Lung (tissue), 12 donors: ENCODE results near the gene ZFTA. TPM values are rescaled to one million over a fixed set of nuclear protein-coding genes. Genes with fewer than 3 reads are reported as not detected.

Source experiments
- ATAC-seq: fragments of 200-7000 bp; cut with Tn5 transposase; one replicate; pipeline ENCODE4 v1.9.1; 2020; ENCODE audit warnings: moderate number of reproducible peaks; ENCODE audit not compliant: insufficient read depth, low FRiP score
- DNase-seq, 3 donors: peaks; one replicate each; pipeline ENCODE4 v3.0.0-alpha.2; 2013 to 2017
- H3K27ac ChIP-seq, 2 donors: one replicate each; pipeline ENCODE4 v1.5.1; 2013; ENCODE audit warnings: mild to moderate bottlenecking in 2 of 2, moderate library complexity in 2 of 2, control low read depth in 1 of 2, inconsistent platforms in 1 of 2, low read depth in 1 of 2, low read length in 1 of 2
- H3K27me3 ChIP-seq, 3 donors: one replicate each; pipeline ENCODE4 v1.5.1; 2013; ENCODE audit warnings: low read length in 2 of 3; ENCODE audit not compliant: control insufficient read depth in 3 of 3, insufficient read depth in 3 of 3
- H3K36me3 ChIP-seq, 4 donors: one replicate each; pipeline ENCODE4 v1.5.1; 2013; ENCODE audit warnings: low read length in 4 of 4, mild to moderate bottlenecking in 1 of 4, moderate library complexity in 1 of 4; ENCODE audit not compliant: control insufficient read depth in 4 of 4, insufficient read depth in 4 of 4
- H3K4me1 ChIP-seq, 5 donors: one replicate each; pipeline ENCODE4 v1.5.1; 2013; ENCODE audit warnings: low read length in 5 of 5, mild to moderate bottlenecking in 2 of 5, moderate library complexity in 1 of 5; ENCODE audit not compliant: control insufficient read depth in 5 of 5, insufficient read depth in 5 of 5
- H3K4me3 ChIP-seq: one replicate; pipeline ENCODE4 v1.5.1; 2013; ENCODE audit warnings: mild to moderate bottlenecking, control low read depth, moderate library complexity
- H3K9ac ChIP-seq, 2 donors: one replicate each; pipeline ENCODE4 v1.5.1; 2013; ENCODE audit warnings: low read length in 2 of 2, control low read depth in 1 of 2; ENCODE audit not compliant: insufficient read depth in 1 of 2
- H3K9me3 ChIP-seq, 4 donors: one replicate each; pipeline ENCODE4 v1.5.1; 2013; ENCODE audit warnings: low read length in 3 of 4, mild to moderate bottlenecking in 1 of 4, moderate library complexity in 1 of 4; ENCODE audit not compliant: control insufficient read depth in 4 of 4, insufficient read depth in 3 of 4
- CTCF ChIP-seq: IDR thresholded peaks from 2 replicates; pipeline ENCODE4 v1.5.1; 2012; ENCODE audit warnings: mild to moderate bottlenecking; ENCODE audit errors: control extremely low read depth, extremely low read depth
- WGBS, 2 donors: extraction: QIAGEN DNeasy Blood & Tissue Kit; methylation state at CpG; one replicate each; pipeline ENCODE4 v1.1.7; 2013; 5-methylcytosine and 5-hydroxymethylcytosine counted together
- polyA plus RNA-seq, 2 donors: library from polyadenylated mRNA; stranded (reverse); fragments of 200-250 nt; gene quantifications; one replicate each; pipeline ENCODE4 v1.2.1, GENCODE V29; 2013
- total RNA-seq, 2 donors: library from RNA; depleted of rRNA in 1 of 2; stranded (reverse); fragments of >200 nt in 1 of 2; gene quantifications; one replicate each; pipeline ENCODE4 v1.2.1, GENCODE V29; 2014 to 2021
- donor health status: control.
- donor health status: control.
- donor health status: Bipolar disorder and iron deficiency.
- donor health status: healthy.
- donor health status: DM: yes; HTN: yes; CAD: no.

ZFTA gene
- total and polyA plus RNA-seq, 4 donors, result 4.1 to 21.8 (median 6.7) TPM

GRCh38 chr11:63736864-63737263 is 31.7 kb downstream of the ZFTA start:
- ATAC-seq, result no peak
- H3K9ac ChIP-seq, result no peak overlapping the region
- no peak for DNase-seq
- no peak overlapping the region for H3K27ac ChIP-seq
- peaks cover 0 to 4% (median 0%) of the 10 kb centered on the region in 5 donors for H3K4me1 ChIP-seq
- H3K9me3 ChIP-seq, result no peaks in the 10 kb centered on the region
- no peak overlapping the region for H3K4me3 ChIP-seq
- H3K36me3 ChIP-seq, result no peaks in the 10 kb centered on the region
- no peaks in the 10 kb centered on the region for H3K27me3 ChIP-seq
- 98 to 100% methylated on average over 4 of the region's 4 CpGs for WGBS, 2 donors
- no peak for TF ChIP-seq CTCF

GRCh38 chr11:63729326-63729725 is 39.2 kb downstream of the ZFTA start:
- Histone ChIP-seq H3K9me3 (no peaks in the 10 kb centered on the region), H3K4me3 (no peak overlapping the region), H3K27ac (no peak overlapping the region), H3K27me3 (no peaks in the 10 kb centered on the region), H3K4me1 (no peaks in the 10 kb centered on the region), H3K9ac (no peak overlapping the region), H3K36me3 (no peaks in the 10 kb centered on the region)
- ATAC-seq (no peak), DNase-seq (no peak)
- TF ChIP-seq CTCF, result no peak
- WGBS, 2 donors, result 84 to 86% methylated on average over 3 of the region's 3 CpGs

GRCh38 chr11:63720611-63721010 is 48.0 kb downstream of the ZFTA start:
- Histone ChIP-seq H3K36me3 (no peaks in the 10 kb centered on the region), H3K9me3 (no peaks in the 10 kb centered on the region), H3K27me3 (no peaks in the 10 kb centered on the region), H3K9ac (no peak overlapping the region), H3K4me1 (peaks cover 0 to 4% (median 0%) of the 10 kb centered on the region in 5 donors), H3K4me3 (no peak overlapping the region), H3K27ac (no peak overlapping the region)
- 93 to 96% methylated on average over 3 of the region's 3 CpGs for WGBS, 2 donors
- no peak for TF ChIP-seq CTCF
- ATAC-seq, result no peak
- no peak for DNase-seq

GRCh38 chr11:63719987-63720386 is 48.6 kb downstream of the ZFTA start:
- H3K27me3 ChIP-seq, result no peaks in the 10 kb centered on the region
- H3K9ac ChIP-seq, result no peak overlapping the region
- H3K9me3 ChIP-seq, result no peaks in the 10 kb centered on the region
- 84 to 90% methylated on average over 2 of the region's 2 CpGs for WGBS, 2 donors
- H3K36me3 ChIP-seq, result no peaks in the 10 kb centered on the region
- DNase-seq (peak in 2 of 3 donors; percentile 21 to 43), ATAC-seq (no peak)
- no peak overlapping the region for H3K4me3 ChIP-seq
- H3K4me1 ChIP-seq, result peaks cover 0 to 4% (median 0%) of the 10 kb centered on the region in 5 donors
- TF ChIP-seq CTCF, result no peak
- H3K27ac ChIP-seq, result no peak overlapping the region
